ACC112 (cell line): ENCODE results near the gene SEC14L2.

ENCODE experiments used
- H2AFZ ChIP-seq: fragments of 200-600 bp; sonication (generic); one replicate; pipeline ENCODE4 v1.6.0; 2017; ENCODE audit warnings: antibody characterized with exemption, low read length; ENCODE audit not compliant: unreplicated experiment
- H3K27ac ChIP-seq: fragments of 200-600 bp; sonication (generic); 2 replicates; pipeline ENCODE4 v1.5.1; 2014; ENCODE audit warnings: low read depth, mild to moderate bottlenecking, antibody characterized with exemption, low read length, moderate library complexity
- H3K27me3 ChIP-seq: fragments of 200-600 bp; sonication (generic); 2 replicates; pipeline ENCODE4 v1.6.1; 2014; ENCODE audit warnings: mild to moderate bottlenecking, antibody characterized with exemption, low read length, moderate library complexity, mixed read lengths; ENCODE audit not compliant: insufficient read depth
- H3K36me3 ChIP-seq: fragments of 200-600 bp; sonication (generic); 2 replicates; pipeline ENCODE4 v1.6.1; 2016; ENCODE audit warnings: mild to moderate bottlenecking, antibody characterized with exemption, low read length, moderate library complexity, mixed read lengths; ENCODE audit not compliant: insufficient read depth
- H3K4me1 ChIP-seq: fragments of 200-600 bp; sonication (generic); one replicate; pipeline ENCODE4 v1.6.1; 2016; ENCODE audit warnings: low read length, mixed read lengths; ENCODE audit not compliant: insufficient read depth, unreplicated experiment, control insufficient read depth
- H3K4me3 ChIP-seq: fragments of 200-600 bp; sonication (generic); 2 replicates; pipeline ENCODE4 v1.5.1; 2014; ENCODE audit warnings: mild to moderate bottlenecking, low read depth, low read length
- H3K79me2 ChIP-seq: fragments of 200-600 bp; sonication (generic); one replicate; pipeline ENCODE4 v1.6.0; 2016; ENCODE audit warnings: low read length; ENCODE audit not compliant: control insufficient read depth, unreplicated experiment, insufficient read depth

Gene SEC14L2

GRCh38 chr22:30396871-30397655 is at the start of gene SEC14L2:
SEC14L2 (plus strand) TSS chr22:30397018; CDS start chr22:30397117, 99 bp downstream.
- H3K36me3 ChIP-seq = no peaks in the 10 kb centered on the region
- H2AFZ ChIP-seq = peak within 1 kb of the TSS; percentile 11
- H3K27ac ChIP-seq = peak within 1 kb of the TSS; percentile 37
- H3K4me1 ChIP-seq = peaks cover 21% of the 10 kb centered on the region
- peak within 1 kb of the TSS; percentile 91 for H3K4me3 ChIP-seq
- peaks cover 42% of the 10 kb centered on the region for H3K79me2 ChIP-seq
- H3K27me3 ChIP-seq = no peaks in the 10 kb centered on the region

- no peaks in the 10 kb centered on the region for H3K4me1 ChIP-seq
- H3K27ac ChIP-seq = no peak overlapping the region
- no peak overlapping the region for H3K4me3 ChIP-seq
- no peaks in the 10 kb centered on the region for H3K27me3 ChIP-seq
- peaks cover 19% of the 10 kb centered on the region for H3K79me2 ChIP-seq
- 0 out of 2 replicates have a peak, but pooled peaks cover 9% of the 10 kb centered on the region for H3K36me3 ChIP-seq
- no peak overlapping the region for H2AFZ ChIP-seq
Measured at GRCh38 chr22:30347255-30347892, 49.4 kb upstream of the SEC14L2 start.

GRCh38 chr22:30348404-30348803 is 48.4 kb upstream of the SEC14L2 start:
- H3K79me2 ChIP-seq = peaks cover 26% of the 10 kb centered on the region
- H2AFZ ChIP-seq = no peak overlapping the region
- H3K4me3 ChIP-seq = no peak overlapping the region
- H3K36me3 ChIP-seq = 0 out of 2 replicates have a peak, but pooled peaks cover 7% of the 10 kb centered on the region
- no peaks in the 10 kb centered on the region for H3K27me3 ChIP-seq
- H3K27ac ChIP-seq = no peak overlapping the region
- H3K4me1 ChIP-seq = no peaks in the 10 kb centered on the region

GRCh38 chr22:30348809-30349208 is 48.0 kb upstream of the SEC14L2 start:
- no peaks in the 10 kb centered on the region for H3K4me1 ChIP-seq
- H3K4me3 ChIP-seq = no peak overlapping the region
- H3K79me2 ChIP-seq = peaks cover 30% of the 10 kb centered on the region
- no peaks in the 10 kb centered on the region for H3K27me3 ChIP-seq
- no peak overlapping the region for H3K27ac ChIP-seq
- H2AFZ ChIP-seq = no peak overlapping the region
- H3K36me3 ChIP-seq = 0 out of 2 replicates have a peak, but pooled peaks cover 3% of the 10 kb centered on the region

GRCh38 chr22:30351226-30351625 is 45.6 kb upstream of the SEC14L2 start:
- Histone ChIP-seq H3K27me3 (no peaks in the 10 kb centered on the region), H3K4me3 (no peak overlapping the region), H3K27ac (no peak overlapping the region), H3K36me3 (no peaks in the 10 kb centered on the region), H3K4me1 (peaks cover 6% of the 10 kb centered on the region), H2AFZ (no peak overlapping the region), H3K79me2 (peaks cover 54% of the 10 kb centered on the region)

GRCh38 chr22:30354644-30355043 is 42.2 kb upstream of the SEC14L2 start:
- Histone ChIP-seq H3K27ac (no peak overlapping the region), H3K4me1 (peaks cover 6% of the 10 kb centered on the region), H3K4me3 (peak overlapping the region; percentile 90; the same call in 1 of the 2 replicates), H3K79me2 (peaks cover 44% of the 10 kb centered on the region), H3K27me3 (no peaks in the 10 kb centered on the region), H3K36me3 (no peaks in the 10 kb centered on the region), H2AFZ (no peak overlapping the region)

- Histone ChIP-seq H2AFZ (peak within 1 kb of the TSS; percentile 85), H3K79me2 (peaks cover 41% of the 10 kb centered on the region), H3K4me1 (peaks cover 6% of the 10 kb centered on the region)
Measured at GRCh38 chr22:30356449-30357235, 40.2 kb upstream of the SEC14L2 start, which contains the start of the genes CCDC157 and SF3A1. CCDC157 (plus strand) TSS chr22:30357007; CDS start chr22:30366001, 8,994 bp downstream. SF3A1 (minus strand) TSS chr22:30356894; CDS start chr22:30356792, 102 bp downstream.

GRCh38 chr22:30357236-30357570 is 39.6 kb upstream of the SEC14L2 start:
- Histone ChIP-seq H3K4me1 (peaks cover 6% of the 10 kb centered on the region), H3K27ac (peak overlapping the region; percentile 79; the same call in 1 of the 2 replicates), H3K4me3 (peak overlapping the region; percentile 90), H3K36me3 (no peaks in the 10 kb centered on the region), H3K79me2 (peaks cover 38% of the 10 kb centered on the region), H2AFZ (peak overlapping the region; percentile 85), H3K27me3 (no peaks in the 10 kb centered on the region)

More at GRCh38 chr22:30356449-30357235, 40.2 kb upstream of the SEC14L2 start, which contains the start of the genes CCDC157 and SF3A1:
- Histone ChIP-seq H3K4me3 (peak within 1 kb of the TSS; percentile 90), H3K27me3 (no peaks in the 10 kb centered on the region), H3K36me3 (no peaks in the 10 kb centered on the region), H3K27ac (peak within 1 kb of the TSS; percentile 79)

- Histone ChIP-seq H3K4me3 (peak overlapping the region; percentile 90), H2AFZ (no peak overlapping the region), H3K36me3 (no peaks in the 10 kb centered on the region), H3K4me1 (peaks cover 6% of the 10 kb centered on the region), H3K79me2 (peaks cover 34% of the 10 kb centered on the region), H3K27me3 (no peaks in the 10 kb centered on the region), H3K27ac (no peak overlapping the region)
Measured at GRCh38 chr22:30357650-30358215, 39.1 kb upstream of the SEC14L2 start.

- Histone ChIP-seq H2AFZ (no peak overlapping the region), H3K27ac (no peak overlapping the region), H3K27me3 (no peaks in the 10 kb centered on the region), H3K4me3 (no peak overlapping the region), H3K4me1 (peaks cover 6% of the 10 kb centered on the region), H3K79me2 (peaks cover 28% of the 10 kb centered on the region), H3K36me3 (no peaks in the 10 kb centered on the region)
Measured at GRCh38 chr22:30358541-30358940, 38.3 kb upstream of the SEC14L2 start.
